ENCODE data around the gene MIDN.

DNA sequence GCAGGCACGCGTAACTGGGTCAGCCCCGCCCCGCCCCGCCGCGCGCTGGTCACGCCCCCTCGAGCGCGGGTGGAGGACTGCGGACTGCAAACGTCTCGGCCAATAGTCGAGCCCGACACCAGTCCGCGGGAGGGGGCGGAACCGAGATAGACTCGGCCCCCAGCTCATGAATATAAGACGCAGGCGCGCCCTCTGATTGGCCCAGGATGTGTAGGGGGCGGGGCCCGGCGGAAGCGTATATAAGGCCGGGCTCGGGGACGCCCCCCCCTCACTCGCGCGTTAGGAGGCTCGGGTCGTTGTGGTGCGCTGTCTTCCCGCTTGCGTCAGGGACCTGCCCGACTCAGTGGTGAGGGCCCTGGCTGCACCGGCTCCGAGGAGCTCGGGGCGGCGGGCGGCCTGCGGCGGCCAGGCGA, 20.7 kb downstream of the MIDN start, which contains the start of gene CIRBP:
- TF ChIP-seq EZH2 (IDR thresholded peaks at IDR 0.05; ENCODE audit: borderline replicate concordance) (no peak), CTCF (IDR thresholded peaks at IDR 0.05; ENCODE audit: poor library complexity) (no peak), EZH2phosphoT487 (IDR thresholded peaks at IDR 0.05; ENCODE audit: low read depth, severe bottlenecking, unreplicated experiment) (no peak)

Data from hepatocyte (in vitro differentiated cells).